Duodenal mucosa (tissue), 2 donors: ENCODE results near the gene BRCA2.

Experiments used
- H3K27ac ChIP-seq: one replicate; pipeline ENCODE4 v1.7.0; 2013; ENCODE audit warnings: low read depth, low read length
- H3K27me3 ChIP-seq, 2 donors: one replicate each; pipeline ENCODE4 v1.7.0; 2013; ENCODE audit warnings: low read length in 2 of 2, control low read depth in 1 of 2; ENCODE audit not compliant: insufficient read depth in 2 of 2, control insufficient read depth in 1 of 2
- H3K36me3 ChIP-seq, 2 donors: one replicate each; pipeline ENCODE4 v1.7.0; 2013; ENCODE audit warnings: low read length in 2 of 2, control low read depth in 1 of 2; ENCODE audit not compliant: insufficient read depth in 2 of 2, control insufficient read depth in 1 of 2
- H3K4me1 ChIP-seq, 2 donors: one replicate each; pipeline ENCODE4 v1.7.0; 2013; ENCODE audit warnings: low read length in 2 of 2, control low read depth in 1 of 2; ENCODE audit not compliant: insufficient read depth in 2 of 2, control insufficient read depth in 1 of 2
- H3K4me3 ChIP-seq, 2 donors: one replicate each; pipeline ENCODE4 v1.7.0; 2013; ENCODE audit warnings: low read length in 2 of 2, low read depth in 1 of 2
- H3K9ac ChIP-seq, 2 donors: one replicate each; pipeline ENCODE4 v1.7.0; 2013; ENCODE audit warnings: low read length in 2 of 2, low read depth in 1 of 2
- H3K9me3 ChIP-seq, 2 donors: one replicate each; pipeline ENCODE4 v1.7.0; 2013; ENCODE audit warnings: low read length in 2 of 2, control low read depth in 1 of 2; ENCODE audit not compliant: control insufficient read depth in 1 of 2

BRCA2 gene

DNA sequence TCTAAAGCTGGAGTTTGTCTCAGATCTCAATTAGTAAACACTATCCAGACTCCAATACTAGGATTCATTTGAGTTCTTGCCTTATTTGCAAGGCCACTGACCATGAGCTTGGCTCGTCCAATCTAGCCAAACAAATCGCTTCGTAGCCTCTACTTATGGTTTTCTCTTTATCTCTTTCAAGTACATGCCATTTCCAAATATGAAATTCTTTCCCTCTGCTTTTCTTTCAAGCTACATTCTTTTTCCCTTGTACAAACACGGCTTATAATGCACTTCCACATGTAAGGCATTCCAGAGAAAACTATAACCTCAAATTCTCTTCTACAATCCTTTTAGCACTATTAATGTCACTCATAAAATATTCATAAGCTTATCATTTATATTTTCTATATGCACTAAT is 123.6 kb downstream of the BRCA2 start:
- no peaks in the 10 kb centered on the region for H3K36me3 ChIP-seq
- no peak overlapping the region for H3K27ac ChIP-seq
- H3K9ac ChIP-seq: no peak overlapping the region
- H3K4me1 ChIP-seq: no peaks in the 10 kb centered on the region
- H3K9me3 ChIP-seq: no peaks in the 10 kb centered on the region
- no peaks in the 10 kb centered on the region for H3K27me3 ChIP-seq
- no peak overlapping the region for H3K4me3 ChIP-seq

DNA sequence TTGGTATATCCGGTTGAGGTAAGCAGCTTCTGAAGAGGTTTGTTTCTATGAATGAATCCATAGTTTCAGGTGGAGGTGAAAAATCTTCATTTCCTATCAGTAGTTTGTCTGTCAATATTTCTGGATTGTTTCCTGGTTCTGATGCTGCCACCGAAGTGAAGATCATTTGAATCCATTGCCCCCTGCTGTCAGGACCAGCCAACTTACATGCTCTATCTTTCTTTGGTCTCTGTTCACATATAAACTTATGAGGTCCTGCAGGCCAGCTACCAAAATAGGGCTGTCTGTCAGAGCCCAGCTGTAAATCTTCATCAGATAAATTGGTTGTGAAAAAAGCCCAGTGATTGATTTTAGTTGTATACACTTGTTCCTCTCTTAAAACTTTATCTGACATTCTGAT is 127.8 kb downstream of the BRCA2 start:
- Histone ChIP-seq H3K4me1 (no peaks in the 10 kb centered on the region), H3K4me3 (no peak overlapping the region), H3K9ac (no peak overlapping the region), H3K9me3 (no peaks in the 10 kb centered on the region), H3K36me3 (no peaks in the 10 kb centered on the region), H3K27ac (no peak overlapping the region), H3K27me3 (no peaks in the 10 kb centered on the region)

DNA sequence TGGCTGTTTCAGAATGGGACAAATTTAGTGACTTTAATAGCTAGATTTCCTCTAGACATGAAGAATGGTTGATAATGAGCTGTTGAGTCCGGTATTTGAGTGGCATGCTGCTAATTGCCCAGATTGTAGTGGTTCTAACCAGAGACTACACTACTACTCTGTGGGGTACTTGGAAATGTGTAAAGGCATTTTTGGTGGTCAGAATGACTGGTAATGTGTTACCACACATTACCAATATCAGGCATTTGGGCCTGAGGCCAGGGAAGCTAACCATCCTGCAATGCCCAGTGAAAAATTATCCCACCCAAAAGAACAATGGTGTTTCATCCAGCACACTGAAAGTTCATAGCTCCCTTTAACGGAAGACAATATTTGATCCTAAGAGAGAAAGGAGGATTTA is 130.2 kb downstream of the BRCA2 start:
- Histone ChIP-seq H3K27ac (no peak overlapping the region), H3K4me1 (peaks cover 0 to 7% of the 10 kb centered on the region in 2 donors), H3K36me3 (no peaks in the 10 kb centered on the region), H3K4me3 (no peak overlapping the region), H3K9ac (no peak overlapping the region), H3K27me3 (no peaks in the 10 kb centered on the region), H3K9me3 (no peaks in the 10 kb centered on the region)

DNA sequence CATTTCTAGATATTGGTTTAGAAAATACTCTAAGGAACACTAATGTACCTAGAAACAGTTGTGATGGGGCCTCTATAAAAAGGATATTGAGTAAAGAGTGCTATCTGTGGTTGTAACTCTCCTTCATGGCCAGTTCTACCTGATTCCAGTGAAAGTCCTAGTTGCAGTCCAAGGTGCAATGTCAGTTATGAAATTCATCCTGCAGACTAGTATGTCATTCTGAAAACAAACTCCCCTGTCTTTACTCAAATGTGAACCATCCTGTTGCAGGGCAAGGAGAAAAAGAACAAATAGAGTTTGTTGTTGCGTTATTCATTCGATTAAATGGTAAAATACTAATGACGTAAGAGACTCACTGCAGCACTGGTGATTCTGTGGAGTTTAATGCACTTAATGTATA is 130.9 kb downstream of the BRCA2 start:
- H3K36me3 ChIP-seq: no peaks in the 10 kb centered on the region
- H3K27me3 ChIP-seq: no peaks in the 10 kb centered on the region
- no peak overlapping the region for H3K9ac ChIP-seq
- H3K9me3 ChIP-seq: no peaks in the 10 kb centered on the region
- H3K4me1 ChIP-seq: peaks cover 0 to 7% of the 10 kb centered on the region in 2 donors
- H3K4me3 ChIP-seq: no peak overlapping the region
- no peak overlapping the region for H3K27ac ChIP-seq

DNA sequence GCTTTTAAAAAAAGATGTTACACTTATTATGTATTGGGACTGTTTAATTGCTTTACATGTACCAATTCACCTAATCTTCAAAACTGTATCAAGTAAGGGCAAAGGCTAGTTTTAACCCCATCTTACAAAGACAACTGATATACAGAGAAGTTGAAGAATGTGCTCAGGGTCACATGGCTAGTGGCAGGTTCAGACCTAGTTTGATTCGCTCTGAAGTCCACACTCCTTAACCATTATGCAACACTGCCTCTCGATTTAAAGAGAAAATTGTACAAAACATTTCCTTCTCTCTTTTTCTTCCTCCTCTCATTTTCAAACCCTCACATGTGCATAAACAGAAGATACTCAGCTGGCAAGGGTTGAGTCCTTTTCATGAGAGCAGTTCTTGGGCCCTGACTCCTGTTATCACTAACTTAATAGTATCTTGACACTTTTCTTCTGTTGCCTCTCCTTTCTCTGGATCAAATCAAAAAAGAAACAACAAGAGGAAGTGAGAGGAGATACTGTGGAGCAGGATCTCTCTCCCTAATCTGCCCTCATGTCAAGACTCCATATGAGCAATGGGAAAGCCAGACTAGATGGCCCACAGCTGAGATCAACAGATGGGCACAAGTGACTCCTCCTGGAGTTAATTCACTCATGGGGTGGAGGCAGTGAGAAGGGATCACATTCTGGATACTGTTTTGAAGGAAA is 131.6 kb downstream of the BRCA2 start:
- H3K4me3 ChIP-seq: no peak overlapping the region
- H3K36me3 ChIP-seq: no peaks in the 10 kb centered on the region
- no peaks in the 10 kb centered on the region for H3K9me3 ChIP-seq
- H3K27ac ChIP-seq: no peak overlapping the region
- H3K27me3 ChIP-seq: no peaks in the 10 kb centered on the region
- H3K9ac ChIP-seq: no peak overlapping the region
- H3K4me1 ChIP-seq: peaks cover 0 to 7% of the 10 kb centered on the region in 2 donors

DNA sequence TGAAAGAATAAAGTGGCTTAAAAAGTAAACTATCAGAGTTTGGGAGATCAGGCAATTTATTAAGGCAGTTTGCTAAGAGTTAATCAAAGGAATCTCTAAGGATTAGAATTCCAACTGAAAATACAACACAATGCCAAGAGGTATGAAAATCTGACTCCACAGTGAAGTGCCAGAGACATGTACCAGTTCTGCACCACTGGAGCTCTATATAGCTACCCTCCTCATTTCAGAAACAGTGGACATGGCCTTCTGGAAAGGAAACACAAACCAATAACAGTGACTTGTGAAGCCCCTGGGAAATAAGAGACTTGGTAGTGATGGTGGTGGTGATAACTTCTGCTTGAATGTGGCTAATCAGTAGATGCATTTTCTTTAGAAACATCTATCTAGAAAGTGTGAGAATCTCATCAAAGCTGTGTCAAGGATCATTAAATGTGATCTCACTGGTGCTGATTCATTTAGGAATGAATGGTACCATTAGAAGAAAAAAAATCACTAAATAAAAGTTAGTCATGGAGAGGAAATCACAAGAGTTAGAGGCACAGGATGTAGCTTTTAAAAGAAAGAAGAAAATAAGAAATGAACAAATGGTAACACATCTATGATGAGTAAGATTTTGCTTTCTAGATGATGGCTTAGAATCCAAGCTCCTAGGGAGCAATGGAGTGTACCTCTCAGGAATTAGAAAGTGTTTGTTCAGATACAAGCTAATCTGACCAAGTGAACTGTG is 132.8 kb downstream of the BRCA2 start:
- Histone ChIP-seq H3K27me3 (no peaks in the 10 kb centered on the region), H3K4me1 (peaks cover 0 to 7% of the 10 kb centered on the region in 2 donors), H3K9ac (no peak overlapping the region), H3K4me3 (no peak overlapping the region), H3K36me3 (no peaks in the 10 kb centered on the region), H3K9me3 (no peaks in the 10 kb centered on the region), H3K27ac (no peak overlapping the region)

DNA sequence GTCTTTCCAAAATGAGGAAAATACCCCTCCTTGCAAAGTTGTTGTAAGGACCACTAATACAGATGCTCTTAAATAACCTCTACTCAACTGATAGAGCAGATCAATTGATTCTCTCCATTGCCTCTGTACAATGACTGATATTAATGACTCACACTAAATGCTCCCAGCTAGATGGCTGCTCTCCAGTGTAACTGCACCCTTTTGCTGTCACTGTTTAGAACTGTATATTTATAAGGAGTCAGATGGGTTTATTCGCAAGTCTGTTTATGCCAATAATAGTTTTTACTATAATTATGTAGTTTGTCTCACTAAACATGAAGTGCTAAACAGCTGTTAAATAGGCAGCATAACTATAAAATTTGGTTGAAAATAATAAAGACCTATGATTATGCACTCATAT is 133.7 kb downstream of the BRCA2 start:
- Histone ChIP-seq H3K4me1 (peaks cover 0 to 7% of the 10 kb centered on the region in 2 donors), H3K9me3 (no peaks in the 10 kb centered on the region), H3K9ac (no peak overlapping the region), H3K36me3 (no peaks in the 10 kb centered on the region), H3K27ac (no peak overlapping the region), H3K27me3 (no peaks in the 10 kb centered on the region), H3K4me3 (no peak overlapping the region)
